GM23338 (cell line): ENCODE measurements around the gene ZNF516. TPM values are rescaled to one million over a fixed set of nuclear protein-coding genes. Genes with fewer than 3 reads are reported as not detected.

Experiments
- ATAC-seq: fragments of 200-7000 bp; cut with Tn5 transposase; 3 replicates; pipeline ENCODE4 v1.9.1; 2020
- DNase-seq: peaks from one replicate; pipeline ENCODE4 v3.0.0-alpha.2; 2015; ENCODE audit warnings: low spot score
- H2AFZ ChIP-seq: fragments of 200-600 bp; sonication (generic); 2 replicates; pipeline ENCODE4 v1.8.0; 2016; ENCODE audit warnings: antibody characterized with exemption, mild to moderate bottlenecking, moderate library complexity
- H3F3A ChIP-seq: fragments of 200-600 bp; sonication (generic); replicated peaks from 2 replicates; pipeline ENCODE4 v1.8.0; 2017; ENCODE audit warnings: antibody characterized with exemption, mixed run types, low read depth
- H3K27ac ChIP-seq: fragments of 200-600 bp; sonication (generic); 2 replicates; pipeline ENCODE4 v1.6.1; 2016; ENCODE audit warnings: low read depth
- H3K27me3 ChIP-seq: fragments of 200-600 bp; sonication (generic); 2 replicates; pipeline ENCODE4 v1.8.0; 2016; ENCODE audit warnings: mild to moderate bottlenecking, mixed run types, moderate library complexity; ENCODE audit not compliant: insufficient read depth
- H3K36me3 ChIP-seq: fragments of 200-600 bp; sonication (generic); 2 replicates; pipeline ENCODE4 v1.8.0; 2016; ENCODE audit warnings: mild to moderate bottlenecking; ENCODE audit not compliant: insufficient read depth
- H3K4me1 ChIP-seq: fragments of 200-600 bp; sonication (generic); 2 replicates; pipeline ENCODE4 v1.8.0; 2016; ENCODE audit warnings: mild to moderate bottlenecking, moderate library complexity; ENCODE audit not compliant: insufficient read depth
- H3K4me2 ChIP-seq: fragments of 200-600 bp; sonication (generic); 2 replicates; pipeline ENCODE4 v1.7.1; 2017; ENCODE audit warnings: mixed run types
- H3K4me3 ChIP-seq: fragments of 200-600 bp; sonication (generic); 2 replicates; pipeline ENCODE4 v1.6.1; 2016; ENCODE audit warnings: mixed run types
- H3K79me2 ChIP-seq: fragments of 200-600 bp; sonication (generic); replicated peaks from 2 replicates; pipeline ENCODE4 v1.8.0; 2017; ENCODE audit warnings: mild to moderate bottlenecking; ENCODE audit not compliant: insufficient read depth
- H3K9me2 ChIP-seq: fragments of 200-600 bp; sonication (generic); 2 replicates; pipeline ENCODE4 v1.8.0; 2017; ENCODE audit not compliant: insufficient read depth
- H4K20me1 ChIP-seq: fragments of 200-600 bp; sonication (generic); replicated peaks from 2 replicates; pipeline ENCODE4 v1.8.0; 2017; ENCODE audit warnings: mild to moderate bottlenecking; ENCODE audit not compliant: insufficient read depth
- H3K27ac Mint-ChIP-seq: 2 replicates; pipeline ENCODE4 v1.8.0; 2020; ENCODE audit warnings: inconsistent platforms, mild to moderate bottlenecking, moderate library complexity, mixed read lengths
- H3K27me3 Mint-ChIP-seq: 3 replicates; pipeline ENCODE4 v1.8.0; 2022; ENCODE audit warnings: low read depth, mild to moderate bottlenecking, moderate library complexity, mixed read lengths, inconsistent platforms; ENCODE audit not compliant: insufficient read depth, poor library complexity
- H3K36me3 Mint-ChIP-seq: 3 replicates; pipeline ENCODE4 v1.8.0; 2021; ENCODE audit warnings: low read depth, mild to moderate bottlenecking, inconsistent platforms, moderate library complexity, mixed read lengths
- H3K4me1 Mint-ChIP-seq: 3 replicates; pipeline ENCODE4 v1.8.0; 2020; ENCODE audit warnings: mild to moderate bottlenecking, inconsistent platforms, mixed read lengths
- H3K4me3 Mint-ChIP-seq: 3 replicates; pipeline ENCODE4 v1.8.0; 2021; ENCODE audit warnings: moderate library complexity, mild to moderate bottlenecking, inconsistent platforms, mixed read lengths
- H3K9me3 Mint-ChIP-seq: 3 replicates; pipeline ENCODE4 v1.8.0; 2020; ENCODE audit warnings: moderate library complexity, mild to moderate bottlenecking, inconsistent platforms, mixed read lengths
- CREB1 ChIP-seq: fragments of 250-450 bp; sonication (Bioruptor Pico); IDR thresholded peaks from 2 replicates; pipeline ENCODE4 v1.5.0; 2020; ENCODE audit warnings: low read depth, mild to moderate bottlenecking, moderate library complexity
- CTCF ChIP-seq, 2 experiments: fragments of 200-600 bp in 1 of 2; sonication (generic) in 1 of 2; conservative IDR thresholded peaks; 2 replicates each; pipeline versions ENCODE4 v1.5.1 to v1.6.1; 2016 to 2017; ENCODE audit warnings: antibody characterized with exemption in 2 of 2, low read depth in 2 of 2, mild to moderate bottlenecking in 2 of 2, moderate library complexity in 1 of 2
- ETS1 ChIP-seq: IDR thresholded peaks from 2 replicates; pipeline ENCODE4 v1.6.1; 2016; ENCODE audit warnings: antibody characterized with exemption
- EZH2 ChIP-seq: fragments of 200-600 bp; sonication (generic); IDR thresholded peaks from one replicate; pipeline ENCODE4 v1.8.0; 2017; ENCODE audit warnings: antibody characterized with exemption, mild to moderate bottlenecking, low read depth; ENCODE audit not compliant: unreplicated experiment
- EZH2phosphoT487 ChIP-seq: fragments of 200-600 bp; sonication (generic); IDR thresholded peaks from one replicate; pipeline ENCODE4 v1.8.1; 2018; ENCODE audit warnings: antibody characterized with exemption; ENCODE audit not compliant: unreplicated experiment
- NANOG ChIP-seq: IDR thresholded peaks from 2 replicates; pipeline ENCODE4 v1.6.1; 2016; ENCODE audit warnings: antibody characterized with exemption, borderline replicate concordance
- REST ChIP-seq: IDR thresholded peaks from one replicate; pipeline ENCODE4 v1.6.1; 2018; ENCODE audit warnings: antibody characterized with exemption; ENCODE audit not compliant: unreplicated experiment
- STAT1 ChIP-seq: IDR thresholded peaks from one replicate; pipeline ENCODE4 v1.6.1; 2016; ENCODE audit warnings: antibody characterized with exemption; ENCODE audit not compliant: unreplicated experiment
- ZNF462 ChIP-seq: fragments of 250-450 bp; sonication (Bioruptor Pico); IDR thresholded peaks from 2 replicates; pipeline ENCODE4 v1.5.0; 2020; ENCODE audit warnings: mild to moderate bottlenecking, moderate library complexity
- polyA plus RNA-seq: library from polyadenylated mRNA; unstranded; fragments of >200 nt; fragmentation: Nextera tagmentation; extraction: Ambion mirVana; gene quantifications from 2 replicates; pipeline ENCODE4 v1.2.1, GENCODE V29; 2016
- total RNA-seq: library from RNA; depleted of rRNA; stranded (reverse); fragments of >200 nt; shearing (Covaris generic); gene quantifications from 2 replicates; pipeline ENCODE4 v1.2.3, GENCODE V29; 2014

Gene ZNF516
- total and polyA plus RNA-seq, 2 experiments from 2014 or later = 11.9 to 24.2 TPM

GRCh38 chr18:76335859-76336640, 159.0 kb downstream of the ZNF516 start (continued):
- TF ChIP-seq ETS1 = no peak
- no peak for TF ChIP-seq EZH2

- no peak overlapping the region for H3K27ac Mint-ChIP-seq
- H3K36me3 ChIP-seq = no peaks in the 10 kb centered on the region
- no peak overlapping the region for H3K27ac ChIP-seq
- H3K36me3 Mint-ChIP-seq = peaks cover 5% of the 10 kb centered on the region
- no peaks in the 10 kb centered on the region for H3K9me2 ChIP-seq
- H3K4me2 ChIP-seq = no peak overlapping the region
- H4K20me1 ChIP-seq = no peaks in the 10 kb centered on the region
- peaks cover 25% of the 10 kb centered on the region for H3K9me3 Mint-ChIP-seq
- TF ChIP-seq STAT1 (no peak), EZH2 (no peak), REST (no peak), EZH2phosphoT487 (no peak), CTCF (conservative IDR thresholded peaks at IDR 0.05; ENCODE audit: low read depth in 2 of 2) (no peak), ZNF462 (CRISPR knock-in tag) (no peak), NANOG (no peak), CREB1 (no peak)
- no peak overlapping the region for H2AFZ ChIP-seq
- no peaks in the 10 kb centered on the region for H3K4me1 Mint-ChIP-seq
- H3K27me3 ChIP-seq = no peaks in the 10 kb centered on the region
- no peaks in the 10 kb centered on the region for H3K79me2 ChIP-seq
- no peak for DNase-seq
- no peaks in the 10 kb centered on the region for H3K27me3 Mint-ChIP-seq
- no peak overlapping the region for H3K4me3 Mint-ChIP-seq
- no peak for ATAC-seq
- H3K4me3 ChIP-seq = no peak overlapping the region
- no peaks in the 10 kb centered on the region for H3K4me1 ChIP-seq
- H3F3A ChIP-seq = no peaks in the 10 kb centered on the region
Measured at GRCh38 chr18:76328140-76328539, 166.9 kb downstream of the ZNF516 start.
